IPS-18c (cell line): ENCODE measurements around the gene KCNN3.

ENCODE experiments used
- H3K4me3 ChIP-seq: 2 replicates; pipeline ENCODE4 v1.7.0; 2013; ENCODE audit warnings: low read depth, mild to moderate bottlenecking, low read length, moderate library complexity; ENCODE audit not compliant: insufficient read depth
- H3K9me3 ChIP-seq: one replicate; pipeline ENCODE4 v1.6.1; 2013; ENCODE audit warnings: mild to moderate bottlenecking, low read length, moderate library complexity; ENCODE audit not compliant: control insufficient read depth, insufficient read depth

The KCNN3 gene

DNA sequence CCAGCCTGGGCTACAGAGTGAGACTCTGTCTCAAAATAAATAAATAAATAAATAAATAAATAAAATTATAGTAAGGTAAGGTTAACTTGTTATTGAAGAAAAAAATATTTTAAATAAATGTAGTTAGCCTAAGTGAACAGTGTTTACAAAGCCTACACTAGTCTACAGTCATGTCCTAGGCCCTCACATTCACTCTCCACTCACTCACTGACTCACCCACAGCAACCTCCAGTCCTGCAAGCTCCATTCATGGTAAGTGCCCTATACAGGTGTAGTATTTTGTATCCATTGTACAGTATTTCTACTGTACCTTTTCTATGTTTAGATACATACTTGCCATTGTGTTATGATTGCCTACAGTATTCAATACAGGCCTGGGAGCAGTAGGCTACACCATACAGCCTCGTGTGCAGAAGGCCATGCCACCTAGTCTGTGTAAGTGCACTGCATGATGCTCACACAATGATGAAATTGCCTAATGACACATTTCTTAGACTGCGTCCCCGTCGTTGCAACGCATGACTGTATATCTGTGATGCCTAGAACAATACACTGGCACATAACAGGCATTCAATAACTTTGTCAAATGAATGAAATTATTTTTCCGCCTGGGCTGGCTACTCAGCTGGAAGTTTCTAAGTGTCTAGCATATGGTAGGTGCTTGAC lies 14.8 kb downstream of the KCNN3 start:
- H3K9me3 ChIP-seq, result peaks cover 2% of the 10 kb centered on the region
- no peak overlapping the region for H3K4me3 ChIP-seq

DNA sequence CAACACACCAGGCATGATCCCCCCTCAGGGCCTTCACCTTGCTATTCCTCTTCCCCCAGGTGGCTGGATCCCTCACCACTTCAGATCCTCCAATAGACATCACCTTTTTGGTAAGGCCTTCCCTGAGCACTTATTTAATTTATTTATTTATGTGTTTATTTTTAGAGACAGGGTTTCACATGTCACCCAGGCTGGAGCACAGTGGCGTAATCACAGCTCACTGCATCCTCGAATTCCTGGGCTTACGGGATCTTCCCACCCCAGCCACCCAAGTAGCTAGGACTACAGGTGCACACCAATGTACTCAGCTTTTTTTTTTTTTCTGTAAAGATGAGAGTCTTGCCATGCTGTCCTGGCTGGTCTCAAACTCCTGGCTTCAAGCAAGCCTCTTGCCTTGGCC lies 17.2 kb downstream of the KCNN3 start:
- no peak overlapping the region for H3K4me3 ChIP-seq
- H3K9me3 ChIP-seq, result no peaks in the 10 kb centered on the region

DNA sequence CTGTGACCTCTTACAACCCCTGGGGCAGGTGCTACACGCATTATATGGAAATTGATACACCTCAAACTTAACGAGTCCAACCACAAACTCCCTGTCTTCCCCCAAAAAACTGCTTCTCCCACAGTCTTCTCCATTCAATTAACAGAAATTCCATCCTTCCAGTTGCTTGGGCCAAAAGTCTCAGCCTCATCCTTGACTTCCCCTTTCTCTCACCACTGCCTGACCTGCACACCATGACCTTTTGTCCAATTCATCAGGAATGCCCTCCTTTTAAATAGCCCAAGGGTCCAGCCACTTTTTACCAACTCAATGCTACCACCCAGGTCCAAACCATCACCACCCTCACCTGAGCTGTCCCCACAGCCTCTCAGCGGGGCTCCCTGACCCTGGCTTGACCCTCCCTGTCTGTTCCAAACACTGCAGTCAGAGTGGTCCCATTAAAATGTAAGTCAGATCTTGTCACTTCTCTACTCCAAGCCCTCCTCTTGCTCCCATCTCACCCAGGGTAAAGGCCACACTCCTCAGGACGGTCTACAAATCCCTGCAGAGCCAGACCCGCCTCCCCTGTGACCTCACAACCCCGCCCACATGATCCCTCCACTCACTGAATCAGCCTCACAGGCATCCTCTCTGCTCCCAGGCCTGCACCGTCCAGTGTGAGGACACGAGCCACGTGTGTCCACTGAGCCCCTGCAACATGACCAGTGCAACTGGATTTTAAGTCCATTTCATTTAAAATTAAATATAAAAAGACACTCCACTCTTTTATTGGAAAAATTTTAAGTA lies 18.5 kb downstream of the KCNN3 start:
- H3K9me3 ChIP-seq, result no peaks in the 10 kb centered on the region
- H3K4me3 ChIP-seq, result no peak overlapping the region

DNA sequence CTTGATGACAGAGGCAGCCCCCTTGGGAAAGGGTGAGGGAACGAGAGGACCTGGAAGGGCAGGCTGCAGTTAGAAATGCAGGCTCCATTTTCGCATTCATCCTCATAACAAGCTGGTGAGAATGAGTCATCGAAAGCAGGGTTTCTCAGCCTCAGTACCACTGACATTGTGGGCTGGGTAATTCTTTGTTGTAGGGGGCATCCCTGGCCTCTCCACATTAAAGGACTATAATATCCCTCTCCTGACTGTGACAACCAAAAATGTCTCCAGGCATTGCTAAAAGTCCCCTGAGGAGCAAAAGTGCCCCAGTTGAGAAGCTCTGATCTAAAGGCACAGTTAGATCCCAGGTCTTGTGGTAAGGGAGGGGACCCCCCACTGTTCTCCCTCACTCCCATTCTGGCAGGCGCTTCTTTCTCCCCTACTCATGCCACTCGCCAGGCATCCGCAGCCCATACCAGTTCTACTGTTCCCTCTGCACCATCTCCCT lies 20.4 kb downstream of the KCNN3 start:
- Histone ChIP-seq H3K4me3 (no peak overlapping the region), H3K9me3 (no peaks in the 10 kb centered on the region)

DNA sequence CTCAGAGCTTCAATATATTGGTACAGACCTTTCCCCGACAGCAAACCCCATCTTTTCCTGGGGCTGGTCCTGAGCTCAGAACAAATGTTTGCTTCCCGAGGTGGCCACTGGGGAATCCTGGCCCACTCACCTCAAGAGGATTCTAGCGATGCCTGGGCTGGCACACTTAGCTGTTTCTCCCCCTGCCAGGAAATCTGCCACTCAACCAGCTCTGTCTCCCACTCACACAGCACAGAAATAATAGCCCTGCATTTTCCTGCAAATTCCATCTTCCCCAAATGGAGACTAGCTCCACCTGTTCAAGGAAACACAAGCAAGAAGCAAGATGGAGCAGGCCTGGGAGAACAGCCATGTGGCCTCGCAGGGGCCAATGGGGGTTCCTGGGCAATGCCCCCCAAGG lies 21.1 kb downstream of the KCNN3 start:
- no peaks in the 10 kb centered on the region for H3K9me3 ChIP-seq
- H3K4me3 ChIP-seq, result no peak overlapping the region

DNA sequence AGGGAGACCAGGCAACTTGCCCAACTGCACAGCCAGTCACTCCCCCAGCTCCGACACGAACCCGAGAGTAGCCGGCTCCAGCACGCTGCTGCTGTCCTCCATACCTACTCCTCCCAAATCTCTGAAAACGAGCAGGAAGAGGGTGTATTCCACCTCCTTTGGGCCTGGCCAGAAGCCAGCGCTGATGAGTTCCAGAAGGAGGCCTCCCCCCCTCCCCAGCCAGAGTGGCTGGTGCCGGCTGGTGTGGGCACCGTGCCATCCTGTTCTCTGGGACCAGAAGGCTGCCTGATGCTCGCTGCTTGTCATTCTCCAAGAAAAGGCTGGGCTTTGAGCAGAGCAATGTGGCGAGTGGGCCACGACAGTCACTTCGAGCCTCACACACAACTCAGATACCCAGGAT lies 22.2 kb downstream of the KCNN3 start:
- H3K9me3 ChIP-seq, result no peaks in the 10 kb centered on the region
- H3K4me3 ChIP-seq, result no peak overlapping the region

DNA sequence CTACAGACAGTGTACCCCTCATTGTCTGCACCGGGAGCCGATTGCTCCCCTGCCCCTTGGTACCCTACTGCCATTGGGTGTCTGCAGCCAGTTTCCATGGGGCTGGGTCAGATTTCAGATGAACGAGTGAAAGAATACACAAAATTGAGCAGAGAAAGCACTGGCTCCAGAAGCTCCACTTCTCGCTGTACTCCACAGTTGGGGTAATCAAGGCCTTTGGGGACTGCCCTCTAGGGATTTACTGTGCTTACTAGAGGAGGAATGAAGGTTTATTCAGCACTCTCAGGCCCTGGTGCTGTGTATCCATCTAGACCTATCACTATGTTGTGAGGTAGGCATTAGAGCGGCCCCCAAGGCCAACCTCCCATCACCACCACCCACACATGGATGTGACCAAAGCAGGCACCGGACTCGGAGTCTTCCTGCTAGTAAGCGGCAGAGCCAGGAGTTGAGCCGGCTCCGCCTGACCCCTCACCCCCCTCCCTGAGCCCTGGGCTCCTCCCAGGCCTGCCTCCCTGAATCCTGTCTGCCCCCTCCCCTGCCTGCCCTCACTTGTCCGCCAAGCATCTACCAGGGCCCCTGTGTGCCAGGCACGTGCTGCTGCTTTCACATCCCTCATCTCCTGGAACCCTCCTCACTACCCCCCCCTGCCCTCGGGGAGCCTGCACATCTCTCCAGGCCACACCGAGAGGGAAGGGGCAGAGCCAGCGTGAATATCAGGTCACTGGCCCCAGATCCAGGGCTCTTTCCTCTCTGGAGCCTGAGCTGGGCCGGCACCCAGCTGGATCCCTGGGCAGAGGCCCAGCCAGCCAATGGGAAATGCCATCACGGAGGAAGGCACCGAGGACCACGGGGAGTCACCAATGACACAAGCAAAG lies 23.3 kb downstream of the KCNN3 start:
- no peak overlapping the region for H3K4me3 ChIP-seq
- H3K9me3 ChIP-seq, result no peaks in the 10 kb centered on the region

DNA sequence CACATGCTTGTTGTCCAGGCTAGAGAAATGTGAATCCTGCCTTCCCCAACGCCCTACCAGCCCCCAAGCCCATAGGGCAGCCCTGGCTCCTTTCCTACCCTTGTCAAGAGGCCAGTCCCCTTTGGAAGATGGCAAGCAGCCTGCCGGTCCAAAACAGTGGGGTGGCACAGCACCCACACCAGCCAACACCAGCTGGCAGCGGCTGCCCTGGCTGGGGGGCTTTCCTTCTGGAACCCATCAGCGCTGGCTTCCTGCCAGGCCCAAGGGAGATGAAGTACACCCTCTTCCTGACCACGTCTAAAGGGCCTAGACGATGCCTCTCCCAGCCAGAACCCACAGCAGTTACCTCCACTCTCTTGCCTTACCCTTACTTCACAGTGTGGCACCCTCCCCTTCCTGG lies 24.2 kb downstream of the KCNN3 start:
- no peaks in the 10 kb centered on the region for H3K9me3 ChIP-seq
- no peak overlapping the region for H3K4me3 ChIP-seq

DNA sequence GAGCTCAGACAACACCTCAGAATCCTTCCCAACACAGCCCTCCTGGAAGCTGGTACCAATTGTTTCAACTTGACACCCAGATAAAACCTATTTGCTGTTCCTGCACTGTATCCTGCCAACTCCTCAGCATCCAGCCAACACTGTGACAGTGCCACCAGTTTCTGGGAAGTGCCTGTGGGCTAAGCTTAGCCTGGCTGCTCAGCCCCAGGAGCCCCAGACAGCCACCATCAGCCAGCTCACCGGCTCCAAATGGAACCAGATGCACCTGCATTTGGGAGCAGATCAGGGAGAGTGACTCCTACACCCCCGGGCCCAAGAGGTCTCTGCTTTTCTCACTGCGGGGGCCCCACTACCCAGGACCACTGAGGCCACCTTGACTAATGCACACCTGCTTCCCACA lies 24.9 kb downstream of the KCNN3 start:
- Histone ChIP-seq H3K4me3 (no peak overlapping the region), H3K9me3 (no peaks in the 10 kb centered on the region)

DNA sequence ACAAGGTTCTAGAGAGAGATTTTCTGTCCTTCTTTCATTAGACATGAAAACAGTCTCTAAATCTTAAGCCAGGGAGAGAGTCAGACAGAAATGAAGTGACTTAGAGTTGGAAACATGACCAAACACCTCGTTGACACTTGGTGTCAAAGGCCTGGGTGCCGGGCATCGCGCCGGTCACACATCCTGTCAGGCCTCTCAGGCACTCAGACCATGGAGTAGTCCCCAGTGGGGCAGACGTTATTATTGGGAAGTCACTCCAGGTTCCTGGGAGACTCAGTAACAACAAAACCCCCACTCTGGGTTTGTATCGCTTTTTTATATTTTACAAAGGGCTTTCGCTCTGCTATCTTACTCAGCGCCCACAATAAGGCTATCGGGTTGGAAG lies 25.8 kb downstream of the KCNN3 start:
- no peak overlapping the region for H3K4me3 ChIP-seq
- H3K9me3 ChIP-seq, result no peaks in the 10 kb centered on the region

DNA sequence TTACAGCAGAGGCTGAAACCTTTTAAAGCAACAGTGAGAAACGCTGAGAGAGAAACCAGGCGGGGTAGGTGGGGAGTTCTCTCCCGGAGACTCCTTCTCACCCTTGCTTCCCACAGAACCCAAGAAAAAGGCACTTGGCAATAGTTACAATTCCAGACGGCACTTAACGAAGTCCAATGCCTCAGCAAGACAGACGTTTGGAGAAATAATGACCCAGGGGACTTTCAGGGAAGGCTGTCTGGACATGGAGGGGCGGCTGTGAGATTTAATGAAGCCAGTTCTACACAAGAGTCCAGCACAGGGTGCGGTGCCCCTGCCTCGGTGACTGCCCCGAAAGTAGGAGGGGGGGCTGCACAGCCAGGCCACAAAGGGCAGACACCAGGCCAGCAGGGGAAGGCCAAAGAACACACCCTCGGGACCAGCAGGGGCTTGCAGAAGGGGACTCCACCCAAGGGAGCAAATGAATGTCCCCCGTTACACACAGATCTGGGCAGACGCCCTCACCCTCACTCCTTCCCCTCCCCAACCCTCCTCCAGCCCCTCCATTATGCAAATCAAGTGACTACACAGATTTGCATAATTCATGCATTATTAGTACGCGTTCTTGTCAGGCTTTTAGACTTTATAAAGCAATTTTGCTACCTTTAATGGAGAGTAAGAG lies 26.3 kb downstream of the KCNN3 start:
- Histone ChIP-seq H3K9me3 (no peaks in the 10 kb centered on the region), H3K4me3 (no peak overlapping the region)

DNA sequence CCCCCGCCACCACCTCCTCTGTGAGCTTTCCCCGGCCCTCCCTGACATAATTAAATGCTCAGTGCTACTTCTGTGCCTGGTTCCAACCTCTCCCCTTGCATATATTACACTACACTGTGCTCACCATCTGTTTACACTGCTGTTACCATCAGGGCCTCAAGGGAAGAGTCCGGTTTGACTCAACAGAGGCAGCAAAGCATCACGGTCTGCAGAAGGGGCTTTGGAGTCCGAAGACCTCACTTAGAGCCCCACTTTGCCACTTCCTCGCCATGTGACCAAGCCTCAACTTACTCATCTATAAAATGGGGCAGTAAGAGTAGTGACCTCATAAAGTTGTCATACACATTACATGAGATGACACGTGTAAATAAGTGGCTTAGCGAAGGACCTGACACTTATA lies 27.4 kb downstream of the KCNN3 start:
- H3K9me3 ChIP-seq, result no peaks in the 10 kb centered on the region
- no peak overlapping the region for H3K4me3 ChIP-seq

DNA sequence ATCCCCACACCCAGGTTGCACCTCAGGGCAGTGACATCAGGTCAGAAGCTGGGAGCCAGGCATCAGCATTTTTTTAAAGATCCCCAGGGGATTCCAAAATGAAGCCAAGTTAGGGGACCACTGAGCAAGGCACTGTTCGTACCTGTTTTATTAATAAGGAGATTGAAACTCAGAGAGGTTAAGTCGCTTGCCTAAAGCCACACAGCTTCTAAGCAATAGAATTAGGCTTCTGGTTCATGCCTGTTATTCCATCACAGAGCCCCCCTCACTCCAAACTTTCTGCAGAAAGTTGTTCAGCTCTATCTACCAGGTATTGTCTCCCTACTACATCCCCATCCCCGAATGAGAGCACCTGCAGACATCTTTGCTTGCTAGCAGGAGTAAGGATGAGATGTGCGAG lies 28.7 kb downstream of the KCNN3 start:
- no peaks in the 10 kb centered on the region for H3K9me3 ChIP-seq
- H3K4me3 ChIP-seq, result no peak overlapping the region

DNA sequence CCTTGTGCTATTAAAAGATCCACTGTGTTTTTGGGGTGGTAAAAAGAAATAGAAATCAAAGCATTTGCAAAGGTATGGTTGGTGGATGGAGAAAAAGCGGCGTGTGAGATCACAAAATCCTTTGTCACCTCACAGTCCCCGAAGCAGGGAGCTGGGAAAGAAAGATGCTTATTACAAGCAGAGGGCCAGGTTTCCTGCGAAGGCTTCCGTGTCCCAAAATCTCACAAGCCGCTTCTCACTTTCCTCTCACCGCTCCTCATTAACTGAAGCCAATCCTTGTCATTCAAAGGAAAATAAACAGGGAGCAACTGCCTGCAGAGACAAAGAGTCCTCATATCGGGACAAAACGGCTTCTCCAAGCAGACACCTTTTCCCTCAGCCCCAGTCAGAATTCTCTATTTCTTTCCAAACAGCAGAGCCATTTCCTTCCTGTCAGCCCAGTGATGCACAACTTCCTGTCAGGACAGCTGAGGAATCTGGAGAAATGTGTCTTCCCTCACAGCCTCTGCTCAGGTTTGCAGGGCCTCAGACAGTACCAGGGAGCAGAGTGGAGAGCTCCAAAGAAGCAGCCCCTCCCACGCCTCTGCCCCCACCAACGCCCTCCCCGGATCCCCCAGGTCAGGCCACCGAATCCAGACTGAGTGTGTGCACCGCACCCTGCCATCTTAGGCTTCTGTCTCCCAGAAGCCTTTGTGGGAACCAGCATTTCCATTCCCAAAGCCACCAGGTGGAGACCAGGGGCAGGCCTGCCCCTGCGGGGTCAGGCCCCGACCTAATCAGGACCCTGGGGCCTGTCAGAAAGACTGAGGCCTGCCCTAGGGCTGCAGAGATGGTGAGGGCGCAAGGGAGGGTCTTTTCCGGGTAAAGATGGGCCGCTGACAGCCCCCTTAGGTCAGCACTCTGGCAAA lies 29.6 kb downstream of the KCNN3 start:
- Histone ChIP-seq H3K4me3 (no peak overlapping the region), H3K9me3 (no peaks in the 10 kb centered on the region)

DNA sequence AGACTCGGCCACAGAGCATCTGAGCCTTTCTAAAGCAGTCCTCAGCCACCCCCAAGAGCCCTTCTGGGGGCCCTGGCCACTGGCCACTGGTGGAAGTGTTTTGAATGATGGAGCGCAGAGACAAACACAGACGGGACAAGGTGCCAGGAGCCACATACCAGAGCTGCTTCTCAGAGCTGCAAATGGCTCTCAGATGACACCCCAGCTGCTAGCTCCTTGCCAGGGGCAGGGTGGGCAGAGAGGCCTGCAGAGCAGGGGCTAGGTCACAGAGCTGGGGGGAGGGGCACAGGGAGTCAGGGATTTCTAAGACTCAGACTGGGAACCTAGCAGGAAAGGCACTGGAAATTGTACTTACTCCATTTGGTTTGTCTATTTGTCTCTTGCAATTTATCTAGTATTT lies 30.4 kb downstream of the KCNN3 start:
- no peaks in the 10 kb centered on the region for H3K9me3 ChIP-seq
- H3K4me3 ChIP-seq, result no peak overlapping the region; the same call in 1 of the 2 replicates

DNA sequence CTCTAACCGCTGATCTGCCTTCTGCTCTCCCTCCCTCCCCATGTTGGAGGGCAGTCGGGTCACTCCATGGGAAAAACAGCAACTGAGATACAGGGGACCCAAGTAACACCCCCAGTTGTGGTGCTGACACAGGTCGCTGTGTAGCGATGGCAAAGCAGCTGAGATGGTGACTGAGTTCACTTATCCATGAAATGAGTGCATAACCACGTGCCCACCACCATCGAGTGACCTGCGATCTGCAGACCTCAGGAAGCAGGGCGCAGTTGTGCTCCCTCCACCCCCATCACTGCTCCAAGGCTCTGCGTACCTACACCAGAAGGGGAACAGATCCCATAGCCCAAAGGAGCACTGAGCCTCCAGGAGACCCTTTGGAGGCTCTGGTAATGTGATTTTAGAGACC lies 31.1 kb downstream of the KCNN3 start:
- Histone ChIP-seq H3K9me3 (no peaks in the 10 kb centered on the region), H3K4me3 (no peak overlapping the region)
